Ramos (cell line): Measurements from ENCODE around the gene SFMBT1.

ENCODE experiments used
- in situ Hi-C: fragments of 300-500 bp; cut with MboI; formaldehyde crosslinking; loops from one replicate; pipeline ENCODE4 v1.14.3; 2022; ENCODE audit warnings: low sequenced_read_pairs; ENCODE audit not compliant: unreplicated experiment

SFMBT1 gene

GRCh38 chr3:53074761-53075742 lies 29.2 kb upstream of the SFMBT1 start:
- in situ Hi-C loops: loop anchor here (5.0 to 25.0 kb wide), 2 partner anchors 228 to 338 kb away; no protein-coding TSS in a partner anchor

DNA sequence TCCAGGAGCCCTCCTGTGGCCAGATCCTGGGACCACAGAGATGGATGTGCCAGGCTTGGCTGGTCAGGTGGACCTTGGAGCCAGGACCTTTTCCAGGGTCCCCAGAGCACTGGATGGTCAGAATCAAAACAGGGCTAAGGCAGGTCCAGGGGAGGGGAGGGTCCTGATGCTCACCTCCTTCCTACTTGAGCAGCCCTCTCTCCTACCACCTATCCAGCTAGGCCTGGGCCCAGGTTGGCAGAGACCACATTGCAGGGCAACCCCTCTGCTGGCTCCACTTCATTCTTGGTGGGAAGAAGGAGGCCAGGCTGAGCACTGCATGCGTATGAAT lies 28.5 kb upstream of the SFMBT1 start:
- in situ Hi-C loops: loop anchor here (5.0 to 25.0 kb wide), 2 partner anchors 227 to 337 kb away; no protein-coding TSS in a partner anchor

DNA sequence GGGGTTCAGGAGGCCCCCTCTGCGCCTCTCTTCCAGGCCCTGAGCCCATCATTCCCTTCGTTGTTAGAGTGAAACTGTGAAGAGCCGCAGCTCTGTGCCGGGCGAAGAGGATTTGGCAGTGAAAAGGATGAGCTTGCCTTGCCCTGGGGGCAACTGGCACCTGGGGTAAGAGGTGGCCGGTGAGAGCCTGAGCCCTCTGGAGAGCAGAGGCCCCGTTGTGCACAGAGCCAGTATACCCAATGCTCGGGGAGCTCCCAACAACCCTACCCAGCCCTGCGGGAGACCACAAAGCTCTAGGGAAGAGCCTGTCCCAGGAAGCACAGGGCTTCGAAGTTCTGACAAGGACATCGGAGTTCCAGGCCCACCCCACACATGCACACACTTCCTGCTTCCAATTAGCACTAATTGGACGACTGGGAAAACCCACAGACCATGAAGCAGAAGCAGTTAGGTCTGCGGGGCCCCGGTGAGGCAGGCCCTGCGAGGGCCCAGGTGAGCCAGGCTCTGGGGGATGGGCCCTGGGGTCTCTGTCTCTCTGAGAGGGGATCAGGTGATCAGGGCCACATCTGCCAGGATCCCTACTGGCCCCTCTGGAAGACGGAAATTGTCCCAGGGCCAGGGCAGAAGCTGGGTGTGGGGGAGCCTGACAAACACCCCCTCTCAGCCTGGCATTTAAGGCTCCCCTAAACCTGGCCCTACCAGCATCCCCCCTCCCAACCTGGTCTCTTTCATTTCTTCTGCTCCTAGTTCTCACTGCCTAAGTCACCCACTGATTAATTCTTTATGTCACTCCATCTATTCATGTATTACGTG lies 27.9 kb upstream of the SFMBT1 start:
- in situ Hi-C loops: loop anchor here (5.0 to 25.0 kb wide), 2 partner anchors 226 to 336 kb away; no protein-coding TSS in a partner anchor

- in situ Hi-C loops: loop anchor here (5.0 to 25.0 kb wide), 2 partner anchors 226 to 336 kb away; no protein-coding TSS in a partner anchor
These were observed 27.0 kb upstream of the SFMBT1 start for GRCh38 chr3:53072653-53073552.

DNA sequence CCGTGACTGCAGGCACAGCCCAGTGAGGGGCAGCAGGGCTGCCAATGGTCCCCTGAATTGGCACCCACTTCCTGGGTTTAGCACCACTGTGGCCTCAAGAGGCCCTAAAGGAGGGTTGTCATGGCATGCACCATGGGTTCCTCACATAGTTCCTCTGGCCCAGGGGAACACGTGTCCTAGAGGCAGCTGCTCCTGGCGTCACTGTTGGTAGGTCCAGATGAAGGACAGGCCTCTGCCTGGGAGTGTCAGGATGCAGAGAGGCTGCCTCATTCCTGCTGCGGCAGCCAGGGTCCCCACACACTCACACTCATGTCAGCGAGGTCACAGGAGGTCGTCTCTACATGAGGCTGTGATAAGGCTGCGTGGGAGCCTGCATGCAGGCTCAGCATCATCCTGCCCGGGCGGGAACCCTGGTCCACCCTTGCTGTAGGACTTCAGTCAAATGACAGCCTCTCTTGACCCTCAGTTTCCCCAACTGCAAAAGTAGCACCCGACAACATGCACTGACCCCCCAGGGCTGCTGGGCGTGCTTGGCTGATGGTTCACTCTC lies 26.1 kb upstream of the SFMBT1 start:
- in situ Hi-C loops: loop anchor here (5.0 to 25.0 kb wide), 2 partner anchors 225 to 335 kb away; no protein-coding TSS in a partner anchor

GRCh38 chr3:53069422-53070068 lies 23.7 kb upstream of the SFMBT1 start:
- in situ Hi-C loops: loop anchor here (5.0 to 25.0 kb wide), 2 partner anchors 222 to 332 kb away; no protein-coding TSS in a partner anchor

DNA sequence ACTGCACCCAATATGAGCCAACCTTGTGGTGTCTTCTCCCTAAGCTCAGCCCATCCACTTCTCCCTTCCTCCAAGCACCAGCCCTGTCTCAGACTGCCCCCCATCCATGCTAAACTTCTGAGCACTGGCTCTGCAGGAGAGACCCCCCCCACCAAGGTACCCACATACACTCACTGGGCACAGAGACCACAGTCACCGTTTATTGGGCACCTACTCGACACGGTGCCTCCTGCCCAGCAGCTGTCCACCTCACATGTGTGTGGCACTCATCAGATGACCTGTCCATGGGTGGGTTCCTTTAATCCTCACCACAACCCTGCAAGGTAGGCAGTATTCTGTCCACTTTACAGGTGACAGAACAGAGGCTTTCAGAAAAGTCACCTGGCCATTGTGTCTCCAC lies 22.3 kb upstream of the SFMBT1 start:
- in situ Hi-C loops: loop anchor here (25.0 kb wide), 1 partner anchor 331 kb away; no protein-coding TSS in a partner anchor

- in situ Hi-C loops: loop anchor here (25.0 kb wide), 1 partner anchor 330 kb away; no protein-coding TSS in a partner anchor
These were observed 21.7 kb upstream of the SFMBT1 start for GRCh38 chr3:53067567-53067966.

- in situ Hi-C loops: loop anchor here (25.0 kb wide), 1 partner anchor 329 kb away; no protein-coding TSS in a partner anchor
These were observed 20.1 kb upstream of the SFMBT1 start for GRCh38 chr3:53065841-53066480.

GRCh38 chr3:53062905-53063304 lies 17.0 kb upstream of the SFMBT1 start:
- in situ Hi-C loops: loop anchor here (25.0 kb wide), 1 partner anchor 326 kb away; no protein-coding TSS in a partner anchor

GRCh38 chr3:53056442-53056841 lies 10.6 kb upstream of the SFMBT1 start:
- in situ Hi-C loops: loop anchor here (25.0 kb wide), 1 partner anchor 319 kb away; no protein-coding TSS in a partner anchor

GRCh38 chr3:53054233-53054632 lies 8.4 kb upstream of the SFMBT1 start:
- in situ Hi-C loops: loop anchor here (25.0 kb wide), 1 partner anchor 317 kb away; no protein-coding TSS in a partner anchor

DNA sequence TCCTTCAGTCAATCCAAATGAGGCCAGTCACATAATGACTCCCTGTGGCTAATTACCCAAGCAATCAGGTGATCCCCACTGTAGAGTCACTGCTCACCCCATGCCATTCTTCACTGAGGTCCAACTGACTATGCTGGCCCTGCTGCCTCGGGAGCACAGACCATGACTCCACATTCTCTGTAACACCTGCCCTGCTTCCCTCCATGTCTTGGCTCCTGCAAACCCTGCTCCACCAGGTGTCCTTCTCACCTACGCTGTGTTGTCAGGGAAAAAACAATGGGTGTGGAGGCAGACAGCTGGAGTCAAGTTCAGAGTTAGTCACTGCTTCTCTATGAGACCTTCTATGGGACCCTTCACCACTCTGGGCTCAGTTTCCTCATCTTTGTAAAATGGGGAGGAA lies 6.1 kb upstream of the SFMBT1 start:
- in situ Hi-C loops: loop anchor here (25.0 kb wide), 1 partner anchor 315 kb away; no protein-coding TSS in a partner anchor

GRCh38 chr3:53049987-53050386 lies 4.1 kb upstream of the SFMBT1 start:
- in situ Hi-C loops: loop anchor here (25.0 kb wide), 1 partner anchor 313 kb away; no protein-coding TSS in a partner anchor

DNA sequence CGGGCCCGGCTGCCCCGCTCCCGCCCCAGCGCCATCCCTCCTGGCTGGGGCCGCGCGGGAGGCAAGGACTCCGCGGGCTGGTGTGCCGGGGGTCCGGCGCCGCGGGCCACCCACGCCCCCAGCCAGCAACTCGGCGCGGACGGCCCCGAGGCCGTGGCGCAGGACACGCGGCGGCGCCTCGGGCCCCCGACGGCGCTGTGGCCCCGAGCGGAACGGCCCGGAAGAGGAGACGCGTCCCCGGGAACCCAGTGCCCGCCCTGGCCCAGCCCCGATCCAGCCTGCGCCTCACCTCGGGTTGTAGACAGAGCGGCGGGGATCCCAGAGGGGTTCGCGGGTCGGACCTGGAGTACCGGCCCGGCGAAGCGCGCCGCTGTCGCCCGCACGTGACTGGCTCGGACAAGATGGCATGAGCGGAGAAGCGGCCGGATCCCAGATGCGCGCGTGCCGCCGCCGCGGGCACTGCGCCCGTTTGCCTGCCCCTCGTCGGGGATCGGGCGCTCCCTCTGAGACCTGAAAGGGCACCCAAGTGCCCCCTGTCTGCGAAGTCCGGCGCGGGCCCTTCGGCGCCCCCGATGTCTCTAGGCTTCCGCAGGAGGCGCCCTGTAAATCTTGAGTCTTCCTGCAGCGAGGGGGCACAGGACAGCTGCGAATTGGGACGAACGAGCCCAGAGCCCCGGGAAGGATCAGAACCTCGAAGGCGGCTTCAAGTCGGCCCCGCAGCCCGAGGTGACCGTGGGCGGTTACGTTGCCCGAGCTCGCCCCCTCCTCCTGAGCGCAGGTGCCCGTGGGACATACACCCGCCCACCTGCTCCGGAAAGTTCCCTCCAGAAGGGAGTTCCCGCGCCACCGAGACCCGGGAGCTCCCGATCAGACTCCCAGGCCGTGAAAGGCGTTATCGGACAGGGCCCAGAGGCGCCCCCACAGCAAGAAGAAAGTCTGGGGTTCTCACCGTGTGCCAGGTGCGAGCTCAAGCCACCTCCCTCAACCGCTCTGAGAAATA lies 598 bp upstream of the SFMBT1 start:
- in situ Hi-C loops: no loop called here

- in situ Hi-C loops: no loop called here
These were observed 959 bp downstream of the SFMBT1 start for GRCh38 chr3:53044711-53045517.
